HepG2 (cell line): ENCODE measurements around the gene SCARB2. TPM values are rescaled to one million over a fixed set of nuclear protein-coding genes. Genes with fewer than 3 reads are reported as not detected.

Experiments used
- ATAC-seq: fragments of 200-7000 bp; cut with Tn5 transposase; 3 replicates; pipeline ENCODE4 v1.9.1; 2020; ENCODE audit warnings: mild to moderate bottlenecking, moderate library complexity
- BruUV-seq: library from RNA; stranded (reverse); fragments of 400-500 nt; replicated peaks from 2 replicates; lab custom pipeline; 2021; lab: Mats Ljungman, UMichigan
- CTCF ChIA-PET: fragments of 300-600 bp; formaldehyde crosslinking; extraction: SDS; loops from one replicate; lab custom pipeline; 2021; ENCODE audit warnings: low total read pairs, inconsistent platforms, low intra/inter-chr PET ratio; lab: Yijun Ruan, JAX
- POLR2A ChIA-PET: fragments of 350-600 bp; sonication (Branson Sonifier 250); formaldehyde crosslinking; loops from one replicate; lab custom pipeline; 2020; ENCODE audit warnings: antibody characterized with exemption, inconsistent platforms; lab: Yijun Ruan, JAX
- DNase-seq: peaks from one replicate; pipeline ENCODE4 v3.0.0-alpha.2; 2015; ENCODE audit warnings: low spot score
- FAIRE-seq: peaks from 3 replicates; lab custom pipeline; 2011; peaks lifted over from hg19 to GRCh38; lab: Jason Lieb, UNC
- H2AFZ ChIP-seq: one replicate; pipeline ENCODE4 v1.6.1; 2011; ENCODE audit warnings: low read length, inconsistent platforms
- H3K27ac ChIP-seq: fragments of 300-600 bp; 3 replicates; pipeline ENCODE4 v1.8.0; 2011; ENCODE audit warnings: mixed run types, mild to moderate bottlenecking, mixed read lengths, low read length, inconsistent platforms; ENCODE audit not compliant: insufficient read depth; ENCODE audit errors: extremely low read length
- H3K27me3 ChIP-seq, 2 experiments: fragments of 200-600 bp in 1 of 2; 2 replicates in 1 of 2; 3 replicates in 1 of 2; pipeline versions ENCODE4 v1.6.0 to v1.8.0; 2011; ENCODE audit warnings: low read length in 2 of 2, mild to moderate bottlenecking in 2 of 2, moderate library complexity in 2 of 2, inconsistent platforms in 1 of 2; ENCODE audit not compliant: insufficient read depth in 2 of 2, control insufficient read depth in 1 of 2
- H3K36me3 ChIP-seq, 2 experiments: fragments of 200-600 bp in 1 of 2; replicated peaks in 1 of 2; 2 replicates in 1 of 2; 3 replicates in 1 of 2; pipeline versions ENCODE4 v1.5.1 to v1.8.0; 2011; ENCODE audit warnings: low read length in 2 of 2, inconsistent platforms in 1 of 2; ENCODE audit not compliant: insufficient read depth in 2 of 2, control insufficient read depth in 1 of 2
- H3K4me1 ChIP-seq: 2 replicates; pipeline ENCODE4 v1.5.1; 2012; ENCODE audit warnings: low read length, inconsistent platforms; ENCODE audit not compliant: insufficient read depth
- H3K4me2 ChIP-seq: 2 replicates; pipeline ENCODE4 v1.6.0; 2011; ENCODE audit warnings: low read depth, low read length, inconsistent platforms
- H3K4me3 ChIP-seq, 3 experiments: fragments of 200-600 bp in 1 of 3; sonication (generic), shearing (Covaris generic) in 1 of 3; replicated peaks in 1 of 3; 2 replicates each; pipeline ENCODE4 v1.5.1; 2011 to 2016; ENCODE audit warnings: low read length in 3 of 3, inconsistent platforms in 2 of 3, low read depth in 2 of 3, mild to moderate bottlenecking in 2 of 3, control low read depth in 1 of 3, mixed read lengths in 1 of 3; ENCODE audit not compliant: insufficient read depth in 1 of 3
- H3K79me2 ChIP-seq: one replicate; pipeline ENCODE4 v1.6.1; 2011; ENCODE audit warnings: low read length, inconsistent platforms; ENCODE audit not compliant: insufficient read depth
- H3K9ac ChIP-seq: 2 replicates; pipeline ENCODE4 v1.6.0; 2011; ENCODE audit warnings: mild to moderate bottlenecking, low read depth, low read length, inconsistent platforms; ENCODE audit not compliant: insufficient read depth
- H3K9me3 ChIP-seq: 2 replicates; pipeline ENCODE4 v1.5.1; 2012; ENCODE audit warnings: mild to moderate bottlenecking, low read length
- H4K20me1 ChIP-seq: 2 replicates; pipeline ENCODE4 v1.6.0; 2011; ENCODE audit warnings: inconsistent platforms, mild to moderate bottlenecking, low read length, moderate library complexity; ENCODE audit not compliant: insufficient read depth
- CEBPB ChIP-seq: IDR thresholded peaks from 2 replicates; pipeline ENCODE4 v1.6.1; 2011; ENCODE audit warnings: low read depth, low read length, improper control_type of control experiment, borderline replicate concordance
- RCOR2 ChIP-seq: IDR thresholded peaks from 2 replicates; pipeline ENCODE4 v1.6.1; 2016; ENCODE audit warnings: missing biosample characterization, missing genetic modification reagents
- WGBS: methylation state at CpG from one replicate; pipeline ENCODE4 v1.1.6; 2017; ENCODE audit warnings: low lambda C conversion rate; 5-methylcytosine and 5-hydroxymethylcytosine counted together
- in situ Hi-C: cut with HindIII; loops from 2 replicates; pipeline ENCODE4 v1.10.0; 2017; ENCODE audit warnings: low pct_unique_long_range_greater_than_20kb; ENCODE audit not compliant: extremely low pct_ligation_motif_present
- intact Hi-C: fragments of 100-400 bp; cut with micrococcal nuclease; formaldehyde crosslinking; loops from one replicate; pipeline ENCODE4 v1.10.0; 2022; ENCODE audit not compliant: unreplicated experiment
- polyA plus RNA-seq, 8 experiments: library from polyadenylated mRNA; depleted of rRNA in 3 of 8; stranded (reverse) in 7 of 8; unstranded in 1 of 8; fragments of >200 nt; fragmentation: Illumina TruSeq in 4 of 8; extraction: Trizol in 4 of 8; gene quantifications; 2 replicates each; pipeline versions ENCODE4 v1.2.1 to v1.2.3, GENCODE V29; 2011 to 2016; ENCODE audit warnings: low read depth in 4 of 8, missing spikeins in 1 of 8, mixed read lengths in 1 of 8; ENCODE audit not compliant: insufficient read depth in 1 of 8
- total RNA-seq, 5 experiments: library from RNA; depleted of rRNA; stranded (reverse); fragments of >200 nt; fragmentation: Illumina TruSeq; extraction: Trizol; gene quantifications; 2 replicates each; pipeline ENCODE4 v1.2.3, GENCODE V29; 2016; ENCODE audit warnings: low read depth in 1 of 5

SCARB2 gene
- total and polyA plus RNA-seq, 2 of the 13 experiments (the other 11 are each of a cell fraction or from before 2014, with no cell fraction given), result 40.6 to 43.4 TPM

- DNase-seq, result no peak
- Histone ChIP-seq H3K79me2 (no peaks in the 10 kb centered on the region), H2AFZ (no peak overlapping the region), H3K27me3 (no peaks in the 10 kb centered on the region), H3K9me3 (no peaks in the 10 kb centered on the region), H3K9ac (no peak overlapping the region), H3K4me3 (no peak overlapping the region), H3K27ac (no peak overlapping the region), H3K4me2 (no peak overlapping the region), H3K4me1 (no peaks in the 10 kb centered on the region), H4K20me1 (no peaks in the 10 kb centered on the region; the same call in 1 of the 2 replicates), H3K36me3 (peaks cover 7 to 28% of the 10 kb centered on the region in 2 experiments)
- TF ChIP-seq CEBPB (peak; percentile 47; the same call in 1 of the 2 replicates), RCOR2 (CRISPR knock-in tag) (no peak)
- POLR2A ChIA-PET, result no interaction called here
- BruUV-seq, result no TSS peak
- no peak for FAIRE-seq
- CTCF ChIA-PET, result no interaction called here
- ATAC-seq, result no peak
- in situ Hi-C loops (no loop called here), intact Hi-C loops (no loop called here)
- WGBS, result 96% methylated on average over 1 of the region's 1 CpG
Measured at GRCh38 chr4:76116821-76117220, 96.8 kb downstream of the SCARB2 start.

Other genes with a start within 250 kb of the SCARB2 start
- 33.1 and 45.1 TPM in 2 replicates for gene SDAD1, start 222.9 kb downstream of the SCARB2 start, total RNA-seq (2016; rRNA removed; fragmentation: Illumina TruSeq; extraction: Trizol)
- gene SDAD1, start 222.9 kb downstream of the SCARB2 start, polyA plus RNA-seq (2011; rRNA removed), result 11.8 and 18.6 TPM in 2 replicates
- gene CXCL9, start 206.3 kb downstream of the SCARB2 start, total RNA-seq (2016; rRNA removed; fragmentation: Illumina TruSeq; extraction: Trizol), result not detected in 2 replicates
- gene CXCL9, start 206.3 kb downstream of the SCARB2 start, polyA plus RNA-seq (2011; rRNA removed), result not detected in 2 replicates
- not detected in 2 replicates for gene CXCL10, start 190.3 kb downstream of the SCARB2 start, total RNA-seq (2016; rRNA removed; fragmentation: Illumina TruSeq; extraction: Trizol)
- not detected in 2 replicates for gene CXCL10, start 190.3 kb downstream of the SCARB2 start, polyA plus RNA-seq (2011; rRNA removed)
- not detected in 2 replicates for gene CXCL11, start 177.8 kb downstream of the SCARB2 start, total RNA-seq (2016; rRNA removed; fragmentation: Illumina TruSeq; extraction: Trizol)
- 0.08 TPM in 1 of 2 replicates, not detected in the other for gene CXCL11, start 177.8 kb downstream of the SCARB2 start, polyA plus RNA-seq (2011; rRNA removed)
- gene ART3, start 139.1 kb downstream of the SCARB2 start, total RNA-seq (2016; rRNA removed; fragmentation: Illumina TruSeq; extraction: Trizol), result not detected in 2 replicates
- not detected in 2 replicates for gene ART3, start 139.1 kb downstream of the SCARB2 start, polyA plus RNA-seq (2011; rRNA removed)
- 69.3 and 90.0 TPM in 2 replicates for gene NUP54, start 65.4 kb downstream of the SCARB2 start, total RNA-seq (2016; rRNA removed; fragmentation: Illumina TruSeq; extraction: Trizol)
- 22.9 and 36.1 TPM in 2 replicates for gene NUP54, start 65.4 kb downstream of the SCARB2 start, polyA plus RNA-seq (2011; rRNA removed)
- gene FAM47E, start 37.9 kb upstream of the SCARB2 start, total RNA-seq (2016; rRNA removed; fragmentation: Illumina TruSeq; extraction: Trizol), result 0.29 and 0.33 TPM in 2 replicates
- gene FAM47E, start 37.9 kb upstream of the SCARB2 start, polyA plus RNA-seq (2011; rRNA removed), result 0.60 and 0.66 TPM in 2 replicates
- 3.5 and 4.3 TPM in 2 replicates for gene STBD1, start 92.9 kb upstream of the SCARB2 start, total RNA-seq (2016; rRNA removed; fragmentation: Illumina TruSeq; extraction: Trizol)
- 2.8 and 4.9 TPM in 2 replicates for gene STBD1, start 92.9 kb upstream of the SCARB2 start, polyA plus RNA-seq (2011; rRNA removed)
- not detected in 2 replicates for gene CCDC158, start 207.3 kb upstream of the SCARB2 start, total RNA-seq (2016; rRNA removed; fragmentation: Illumina TruSeq; extraction: Trizol)
- not detected in 2 replicates for gene CCDC158, start 207.3 kb upstream of the SCARB2 start, polyA plus RNA-seq (2011; rRNA removed)
- gene SHROOM3, start 221.4 kb upstream of the SCARB2 start, total RNA-seq (2016; rRNA removed; fragmentation: Illumina TruSeq; extraction: Trizol), result not detected in 2 replicates
- gene SHROOM3, start 221.4 kb upstream of the SCARB2 start, polyA plus RNA-seq (2011; rRNA removed), result 0.01 TPM in 1 of 2 replicates, not detected in the other